GM12878 (cell line): ENCODE data around the gene CACHD1. TPM values are rescaled to one million over a fixed set of nuclear protein-coding genes. Genes with fewer than 3 reads are reported as not detected.
"Not testable (repeated sequence)": the region's sequence is repeated elsewhere in the genome, so short reads cannot be mapped to it uniquely, and the experiment has no call there.

Source experiments
- ATAC-seq: fragments of 200-7000 bp; cut with Tn5 transposase; 3 replicates; pipeline ENCODE4 v1.9.1; 2020; ENCODE audit warnings: mild to moderate bottlenecking, moderate library complexity
- BruUV-seq: library from RNA; stranded (reverse); fragments of 400-500 nt; replicated peaks from 2 replicates; lab custom pipeline; 2021; lab: Mats Ljungman, UMichigan
- CTCF ChIA-PET: fragments of 300-600 bp; sonication (Branson Sonifier 250); formaldehyde crosslinking; extraction: SDS; loops from one replicate; lab custom pipeline; 2021; ENCODE audit warnings: inconsistent platforms; lab: Yijun Ruan, JAX
- POLR2A ChIA-PET: fragments of 350-600 bp; formaldehyde crosslinking; extraction: SDS; loops from one replicate; lab custom pipeline; 2021; ENCODE audit warnings: inconsistent platforms; lab: Charles Lee
- RAD21 ChIA-PET: fragments of 300-600 bp; sonication (Branson Sonifier 250); formaldehyde crosslinking; loops from one replicate; lab custom pipeline; 2023; ENCODE audit warnings: antibody characterized with exemption; ENCODE audit not compliant: unreplicated experiment; lab: Charles Lee
- SMC1A ChIA-PET: fragments of 300-600 bp; sonication (Branson Sonifier 250); formaldehyde crosslinking; loops from one replicate; lab custom pipeline; 2023; ENCODE audit not compliant: unreplicated experiment, uncharacterized antibody; lab: Charles Lee
- DNase-seq: peaks from one replicate; pipeline ENCODE4 v3.0.0-alpha.2; 2011; ENCODE audit warnings: low read depth, low spot score
- FAIRE-seq: peaks from 3 replicates; lab custom pipeline; 2011; peaks lifted over from hg19 to GRCh38; lab: Jason Lieb, UNC
- H2AFZ ChIP-seq: 2 replicates; pipeline ENCODE4 v1.6.0; 2011; ENCODE audit warnings: low read depth, low read length, control low read depth; ENCODE audit not compliant: control insufficient read depth
- H3K27ac ChIP-seq: 2 replicates; pipeline ENCODE4 v1.5.1; 2011; ENCODE audit warnings: control low read depth; ENCODE audit not compliant: control insufficient read depth, insufficient read depth
- H3K27me3 ChIP-seq, 2 experiments: replicated peaks in 1 of 2; 2 replicates each; pipeline versions ENCODE4 v1.6.0 to v1.6.1; 2011; ENCODE audit warnings: low read length in 1 of 2; ENCODE audit not compliant: control insufficient read depth in 2 of 2, insufficient read depth in 2 of 2
- H3K36me3 ChIP-seq, 2 experiments: 2 replicates each; pipeline ENCODE4 v1.5.1; 2011; ENCODE audit warnings: low read length in 1 of 2; ENCODE audit not compliant: control insufficient read depth in 2 of 2, insufficient read depth in 2 of 2
- H3K4me1 ChIP-seq: 2 replicates; pipeline ENCODE4 v1.6.1; 2011; ENCODE audit warnings: mild to moderate bottlenecking, low read length, moderate library complexity, mixed read lengths; ENCODE audit not compliant: control insufficient read depth, insufficient read depth
- H3K4me2 ChIP-seq: 2 replicates; pipeline ENCODE4 v1.6.0; 2011; ENCODE audit warnings: control low read depth; ENCODE audit not compliant: control insufficient read depth, insufficient read depth
- H3K4me3 ChIP-seq: fragments of 200-600 bp; sonication (generic); 2 replicates; pipeline ENCODE4 v1.5.1; 2016
- H3K79me2 ChIP-seq: 2 replicates; pipeline ENCODE4 v1.6.0; 2011; ENCODE audit warnings: low read length; ENCODE audit not compliant: control insufficient read depth, insufficient read depth
- H3K9ac ChIP-seq: 2 replicates; pipeline ENCODE4 v1.8.0; 2011; ENCODE audit warnings: low read length, control low read depth, mixed read lengths; ENCODE audit not compliant: control insufficient read depth, insufficient read depth
- H3K9me3 ChIP-seq: replicated peaks from 3 replicates; pipeline ENCODE4 v1.5.1; 2011; ENCODE audit warnings: mild to moderate bottlenecking, low read length; ENCODE audit not compliant: control insufficient read depth, insufficient read depth
- H4K20me1 ChIP-seq: 2 replicates; pipeline ENCODE4 v1.6.0; 2011; ENCODE audit not compliant: control insufficient read depth, insufficient read depth
- ATF7 ChIP-seq: fragments of 450-650 bp; IDR thresholded peaks from 2 replicates; pipeline ENCODE4 v1.6.1; 2016; ENCODE audit warnings: low read depth, mild to moderate bottlenecking
- BACH1 ChIP-seq: fragments of 450-650 bp; IDR thresholded peaks from 2 replicates; pipeline ENCODE4 v1.6.1; 2017; ENCODE audit warnings: mild to moderate bottlenecking, borderline replicate concordance
- CREM ChIP-seq: IDR thresholded peaks from 2 replicates; pipeline ENCODE4 v1.6.1; 2014; ENCODE audit warnings: antibody characterized with exemption, low read depth
- DPF2 ChIP-seq: fragments of 450-650 bp; IDR thresholded peaks from 2 replicates; pipeline ENCODE4 v1.6.1; 2017; ENCODE audit warnings: mild to moderate bottlenecking
- FOXM1 ChIP-seq: IDR thresholded peaks from 2 replicates; pipeline ENCODE4 v1.6.1; 2012; ENCODE audit warnings: low read depth, mild to moderate bottlenecking, inconsistent platforms, low read length, moderate library complexity
- NR2C1 ChIP-seq: fragments of 450-650 bp; IDR thresholded peaks from 2 replicates; pipeline ENCODE4 v1.6.1; 2017; ENCODE audit warnings: antibody characterized with exemption, mild to moderate bottlenecking, moderate library complexity
- POLR2AphosphoS5 ChIP-seq: IDR thresholded peaks from 2 replicates; pipeline ENCODE4 v1.6.1; 2011; ENCODE audit warnings: mild to moderate bottlenecking, low read length, inconsistent platforms
- TCF3 ChIP-seq: IDR thresholded peaks from 2 replicates; pipeline ENCODE4 v1.6.1; 2012; ENCODE audit warnings: low read depth, mild to moderate bottlenecking, low read length, borderline replicate concordance; ENCODE audit not compliant: insufficient read depth
- ZBTB40 ChIP-seq: fragments of 450-650 bp; IDR thresholded peaks from 2 replicates; pipeline ENCODE4 v1.6.1; 2016; ENCODE audit warnings: mild to moderate bottlenecking, moderate library complexity, borderline replicate concordance
- WGBS: methylation state at CpG from one replicate; pipeline ENCODE4 v1.1.6; 2016; ENCODE audit warnings: low lambda C conversion rate; ENCODE audit not compliant: insufficient replicate concordance, insufficient coverage; ENCODE audit errors: missing lambda C conversion rate; 5-methylcytosine and 5-hydroxymethylcytosine counted together
- in situ Hi-C: fragments of 300-500 bp; cut with MboI; formaldehyde crosslinking; loops from 9 replicates; pipeline ENCODE4 v1.14.3; 2018; ENCODE audit warnings: mixed read lengths
- intact Hi-C: fragments of 100-400 bp; cut with micrococcal nuclease; formaldehyde crosslinking; loops from one replicate; pipeline ENCODE4 v1.14.2; 2022; ENCODE audit not compliant: unreplicated experiment
- polyA plus RNA-seq, 11 experiments: library from polyadenylated mRNA; depleted of rRNA in 4 of 11; unstranded in 6 of 11; stranded (reverse) in 5 of 11; fragments of >200 nt; fragmentation: Nextera tagmentation in 4 of 11; fragmentation: Illumina TruSeq in 1 of 11; extraction: Ambion mirVana in 4 of 11; extraction: Trizol in 1 of 11; gene quantifications; 1 replicate in 1 of 11; 2 replicates in 10 of 11; pipeline versions ENCODE4 v1.2.1 to v1.2.3, GENCODE V29; 2011 to 2016; ENCODE audit warnings: inconsistent platforms in 2 of 11, missing spikeins in 2 of 11, low read depth in 1 of 11
- total RNA-seq, 4 experiments: library from RNA; depleted of rRNA in 3 of 4; stranded (reverse); fragments of >200 nt in 3 of 4; fragmentation: Illumina TruSeq in 1 of 4; extraction: Trizol in 1 of 4; gene quantifications; 2 replicates each; pipeline versions ENCODE4 v1.2.1 to v1.2.3, GENCODE V29; 2013 to 2021

The CACHD1 gene
- total and polyA plus RNA-seq, 10 of the 15 experiments (the other 5 are each of a cell fraction or from before 2014, with no cell fraction given), result 0.03 TPM; not detected in 9

GRCh38 chr1:64512206-64512605, 42.3 kb downstream of the CACHD1 start:
- H3K79me2 ChIP-seq, H3K4me3 ChIP-seq, H2AFZ ChIP-seq, H3K27me3 ChIP-seq, RAD21 ChIA-PET, H3K9ac ChIP-seq, intact Hi-C loops, H4K20me1 ChIP-seq, POLR2A ChIA-PET, FAIRE-seq, H3K9me3 ChIP-seq, DNase-seq, BruUV-seq, CTCF ChIA-PET, H3K27ac ChIP-seq, H3K4me2 ChIP-seq, H3K4me1 ChIP-seq, H3K36me3 ChIP-seq, SMC1A ChIA-PET, in situ Hi-C loops, ATAC-seq: not testable (repeated sequence)
- WGBS, result 0% methylated on average over 1 of the region's 2 CpGs

GRCh38 chr1:64513545-64513944, 43.6 kb downstream of the CACHD1 start:
- H3K4me2 ChIP-seq, result no peak overlapping the region
- RAD21 ChIA-PET, result no interaction called here
- SMC1A ChIA-PET, result interaction anchor here (0.5 kb wide), 1 partner anchor 216 kb away, joined by 3 read pairs; no protein-coding TSS in a partner anchor
- no peaks in the 10 kb centered on the region for H4K20me1 ChIP-seq
- in situ Hi-C loops, result no loop called here
- TF ChIP-seq BACH1 (no peak), ATF7 (no peak), ZBTB40 (no peak), POLR2AphosphoS5 (no peak), FOXM1 (no peak), CREM (no peak), TCF3 (no peak), NR2C1 (no peak), DPF2 (no peak)
- TF ChIP-seq, all 136 proteins: peak for 0
- no peaks in the 10 kb centered on the region for H3K9me3 ChIP-seq
- no TSS peak for BruUV-seq
- intact Hi-C loops, result no loop called here
- no peak overlapping the region for H3K27ac ChIP-seq
- POLR2A ChIA-PET, result no interaction called here
- no peak for DNase-seq
- H3K79me2 ChIP-seq, result no peaks in the 10 kb centered on the region
- FAIRE-seq, result no peak
- no peaks in the 10 kb centered on the region for H3K36me3 ChIP-seq
- no peak overlapping the region for H2AFZ ChIP-seq
- no peak for ATAC-seq
- no peak overlapping the region for H3K4me3 ChIP-seq
- no peak overlapping the region for H3K9ac ChIP-seq
- H3K27me3 ChIP-seq, result no peaks in the 10 kb centered on the region
- H3K4me1 ChIP-seq, result no peaks in the 10 kb centered on the region
- CTCF ChIA-PET, result no interaction called here
